ENCODE results near the gene KLK3.
"Not testable (repeated sequence)": the region's sequence is repeated elsewhere in the genome, so short reads cannot be mapped to it uniquely, and the experiment has no call there.

The KLK3 gene

GRCh38 chr19:50854636-50855410 is at the start of gene KLK3:
Gene KLK3, plus strand, starts transcription at chr19:50854915. Its CDS starts 41 bp downstream, at chr19:50854956.
- DNase-seq = no peak

GRCh38 chr19:50808856-50809255 is 45.9 kb upstream of the KLK3 start:
- DNase-seq = no peak

- DNase-seq = not testable (repeated sequence)
Observed at GRCh38 chr19:50811622-50812238, 43.0 kb upstream of the KLK3 start.

GRCh38 chr19:50812474-50812873 is 42.2 kb upstream of the KLK3 start:
- no peak for DNase-seq

GRCh38 chr19:50814883-50815282 is 39.8 kb upstream of the KLK3 start:
- no peak for DNase-seq

- DNase-seq = no peak
Observed at GRCh38 chr19:50815439-50815838, 39.3 kb upstream of the KLK3 start.

- peak in 1 of 56 donors; percentile 34 for DNase-seq
Observed at GRCh38 chr19:50817941-50818858, 36.5 kb upstream of the KLK3 start.

GRCh38 chr19:50818859-50819472 is 35.7 kb upstream of the KLK3 start:
- no peak for DNase-seq

- no peak for DNase-seq
Observed at GRCh38 chr19:50819636-50820035, 35.1 kb upstream of the KLK3 start.

GRCh38 chr19:50820086-50820485 is 34.6 kb upstream of the KLK3 start:
- DNase-seq = no peak

GRCh38 chr19:50820549-50821247 is 34.0 kb upstream of the KLK3 start:
- DNase-seq = peak in 1 of 56 donors; percentile 3

- no peak for DNase-seq
Observed at GRCh38 chr19:50821248-50821612, 33.5 kb upstream of the KLK3 start.

- DNase-seq = peak in 1 of 56 donors; percentile 7
Observed at GRCh38 chr19:50821622-50822021, 33.1 kb upstream of the KLK3 start.

GRCh38 chr19:50822661-50823208 is 32.0 kb upstream of the KLK3 start:
- DNase-seq = no peak

GRCh38 chr19:50823389-50824042 is 31.2 kb upstream of the KLK3 start, which contains the start of gene KLK1:
Gene KLK1, minus strand, starts transcription at chr19:50823787. Its CDS starts 39 bp downstream, at chr19:50823748.
- DNase-seq = peak in 9 of 56 donors; percentile 1 to 43 (median 14)

- DNase-seq = no peak
Observed at GRCh38 chr19:50826492-50827240, 28.0 kb upstream of the KLK3 start.

GRCh38 chr19:50827476-50827875 is 27.2 kb upstream of the KLK3 start:
- no peak for DNase-seq

GRCh38 chr19:50829801-50830200 is 24.9 kb upstream of the KLK3 start:
- DNase-seq = no peak
